HEK293T (cell line): Measurements from ENCODE around the gene OBP2B.

Experiments
- CTCF ChIA-PET: fragments of 350-600 bp; formaldehyde crosslinking; extraction: SDS; loops from one replicate; lab custom pipeline; 2021; ENCODE audit warnings: antibody characterized with exemption, inconsistent platforms; lab: Yijun Ruan, JAX
- POLR2A ChIA-PET: fragments of 350-600 bp; formaldehyde crosslinking; extraction: SDS; loops from one replicate; lab custom pipeline; 2020; ENCODE audit warnings: antibody characterized with exemption, inconsistent platforms; lab: Yijun Ruan, JAX
- DNase-seq: peaks from one replicate; pipeline ENCODE4 v3.0.0; 2012; ENCODE audit warnings: mixed read lengths; ENCODE audit errors: extremely low spot score
- ARNT ChIP-seq: fragments of 450-650 bp; IDR thresholded peaks from 2 replicates; pipeline ENCODE4 v1.6.1; 2017; ENCODE audit warnings: mild to moderate bottlenecking
- BHLHE40 ChIP-seq: fragments of 450-650 bp; IDR thresholded peaks from 2 replicates; pipeline ENCODE4 v1.6.1; 2016; ENCODE audit warnings: mild to moderate bottlenecking, moderate library complexity, borderline replicate concordance
- CTBP1 ChIP-seq: fragments of 450-650 bp; IDR thresholded peaks from 2 replicates; pipeline ENCODE4 v1.6.1; 2016; ENCODE audit warnings: borderline replicate concordance
- ELF4 ChIP-seq: fragments of 450-650 bp; IDR thresholded peaks from 2 replicates; pipeline ENCODE4 v1.6.1; 2017; ENCODE audit warnings: antibody characterized with exemption
- FOXA1 ChIP-seq: fragments of 450-650 bp; IDR thresholded peaks from 2 replicates; pipeline ENCODE4 v1.6.1; 2016; ENCODE audit warnings: mild to moderate bottlenecking
- FOXK2 ChIP-seq: fragments of 450-650 bp; IDR thresholded peaks from 2 replicates; pipeline ENCODE4 v1.6.1; 2016; ENCODE audit warnings: mild to moderate bottlenecking
- FOXM1 ChIP-seq: fragments of 450-650 bp; IDR thresholded peaks from 2 replicates; pipeline ENCODE4 v1.6.1; 2017; ENCODE audit warnings: mild to moderate bottlenecking, borderline replicate concordance
- HDGF ChIP-seq: fragments of 450-650 bp; IDR thresholded peaks from 2 replicates; pipeline ENCODE4 v1.6.1; 2017; ENCODE audit warnings: antibody characterized with exemption, borderline replicate concordance
- L3MBTL2 ChIP-seq: fragments of 450-650 bp; conservative IDR thresholded peaks from 2 replicates; pipeline ENCODE4 v1.6.1; 2016; ENCODE audit warnings: mild to moderate bottlenecking
- LEF1 ChIP-seq: fragments of 450-650 bp; IDR thresholded peaks from 2 replicates; pipeline ENCODE4 v1.6.1; 2017; ENCODE audit warnings: mild to moderate bottlenecking, borderline replicate concordance
- NFRKB ChIP-seq: fragments of 450-650 bp; IDR thresholded peaks from 2 replicates; pipeline ENCODE4 v1.6.1; 2016; ENCODE audit warnings: mild to moderate bottlenecking, moderate library complexity
- PKNOX1 ChIP-seq: fragments of 450-650 bp; IDR thresholded peaks from 2 replicates; pipeline ENCODE4 v1.6.1; 2016
- SP1 ChIP-seq: fragments of 450-650 bp; IDR thresholded peaks from 2 replicates; pipeline ENCODE4 v1.6.1; 2017
- SUZ12 ChIP-seq: fragments of 450-650 bp; IDR thresholded peaks from 2 replicates; pipeline ENCODE4 v1.6.1; 2016; ENCODE audit warnings: mild to moderate bottlenecking
- TARDBP ChIP-seq: fragments of 450-650 bp; IDR thresholded peaks from 2 replicates; pipeline ENCODE4 v1.6.1; 2016
- ZNF384 ChIP-seq: fragments of 450-650 bp; IDR thresholded peaks from 2 replicates; pipeline ENCODE4 v1.6.1; 2016

The OBP2B gene

GRCh38 chr9:133189826-133190225, 19.2 kb downstream of the OBP2B start:
- TF ChIP-seq ARNT (peak; percentile 54; the same call in 1 of the 2 replicates), NFRKB (no peak)
- POLR2A ChIA-PET = no interaction called here
- DNase-seq = no peak
- CTCF ChIA-PET = interaction anchor here (0.6 to 0.7 kb wide), 4 partner anchors 140 to 773 kb away, joined by 3 to 5 read pairs (median 4); no protein-coding TSS in a partner anchor

GRCh38 chr9:133188843-133189180, 20.2 kb downstream of the OBP2B start:
- no peak for TF ChIP-seq LEF1
- TF ChIP-seq FOXK2 = no peak
- TF ChIP-seq ZNF384 = no peak
- no peak for TF ChIP-seq ARNT
- TF ChIP-seq HDGF = no peak
- ChIA-PET POLR2A (no interaction called here), CTCF (interaction anchor here (0.6 to 3.7 kb wide), 2 partner anchors 141 to 373 kb away, joined by 3 to 37 read pairs; no protein-coding TSS in a partner anchor)

GRCh38 chr9:133188006-133188842, 20.8 kb downstream of the OBP2B start:
- no peak for TF ChIP-seq CTBP1
- TF ChIP-seq PKNOX1 = peak; percentile 67
- ChIA-PET CTCF (interaction anchor here (0.6 to 3.7 kb wide), 3 partner anchors 14 to 374 kb away, joined by 3 to 37 read pairs (median 3); no protein-coding TSS in a partner anchor), POLR2A (no interaction called here)
- peak; percentile 65 for DNase-seq

More at GRCh38 chr9:133188843-133189180, 20.2 kb downstream of the OBP2B start:
- DNase-seq = no peak

- ChIA-PET CTCF (interaction anchor here (0.7 to 3.7 kb wide), 3 partner anchors 14 to 272 kb away, joined by 3 to 37 read pairs (median 3); no protein-coding TSS in a partner anchor), POLR2A (interaction anchor here (2.0 kb wide), 1 partner anchor 160 kb away, joined by 4 read pairs; the partner anchor contains the start of genes MED22 and RPL7A)
- no peak for DNase-seq
- TF ChIP-seq TARDBP (no peak), LEF1 (no peak), SP1 (no peak), HDGF (no peak), BHLHE40 (no peak), FOXK2 (no peak)
Measured at GRCh38 chr9:133187561-133188005, 21.5 kb downstream of the OBP2B start.

GRCh38 chr9:133186736-133187135, 22.3 kb downstream of the OBP2B start:
- CTCF ChIA-PET = interaction anchor here (0.5 to 3.7 kb wide), 7 partner anchors 10 to 300 kb away, joined by 3 to 37 read pairs (median 5); no protein-coding TSS in a partner anchor
- DNase-seq = no peak
- TF ChIP-seq SUZ12 = no peak
- TF ChIP-seq ARNT = no peak
- TF ChIP-seq CTBP1 = no peak
- TF ChIP-seq FOXK2 = no peak
- no peak for TF ChIP-seq L3MBTL2
- no peak for TF ChIP-seq NFRKB
- TF ChIP-seq SP1 = no peak
- TF ChIP-seq FOXM1 = no peak
- no peak for TF ChIP-seq ELF4
- POLR2A ChIA-PET = interaction anchor here (1.8 to 2.0 kb wide), 2 partner anchors 144 to 161 kb away, joined by 4 to 6 read pairs; partner anchors contain the start of genes MED22 and RPL7A

GRCh38 chr9:133184971-133185370, 24.1 kb downstream of the OBP2B start:
- DNase-seq = peak; percentile 63
- no peak for TF ChIP-seq ARNT
- no peak for TF ChIP-seq TARDBP
- no peak for TF ChIP-seq BHLHE40
- ChIA-PET CTCF (interaction anchor here (0.6 to 3.7 kb wide), 4 partner anchors 44 to 167 kb away, joined by 4 to 37 read pairs (median 4); no protein-coding TSS in a partner anchor), POLR2A (no interaction called here)

GRCh38 chr9:133182151-133182550, 26.9 kb downstream of the OBP2B start:
- no peak for TF ChIP-seq FOXK2
- TF ChIP-seq PKNOX1 = no peak
- TF ChIP-seq NFRKB = no peak
- TF ChIP-seq BHLHE40 = no peak
- no peak for TF ChIP-seq ARNT
- TF ChIP-seq HDGF = no peak
- no peak for TF ChIP-seq LEF1
- no peak for DNase-seq
- ChIA-PET POLR2A (no interaction called here), CTCF (no interaction called here)

GRCh38 chr9:133181561-133181960, 27.5 kb downstream of the OBP2B start:
- ChIA-PET CTCF (interaction anchor here (1.1 to 1.6 kb wide), 2 partner anchors 148 to 149 kb away, joined by 3 to 4 read pairs; no protein-coding TSS in a partner anchor), POLR2A (no interaction called here)
- no peak for TF ChIP-seq ELF4
- TF ChIP-seq L3MBTL2 = no peak
- TF ChIP-seq LEF1 = no peak
- no peak for TF ChIP-seq NFRKB
- TF ChIP-seq PKNOX1 = no peak
- no peak for TF ChIP-seq ARNT
- no peak for TF ChIP-seq FOXM1
- TF ChIP-seq FOXK2 = no peak
- no peak for TF ChIP-seq HDGF
- no peak for TF ChIP-seq TARDBP
- TF ChIP-seq BHLHE40 = no peak
- TF ChIP-seq FOXA1 = no peak
- no peak for TF ChIP-seq ZNF384
- TF ChIP-seq SP1 = no peak
- no peak for TF ChIP-seq CTBP1
- DNase-seq = no peak
